DND-41 (cell line): Measurements from ENCODE around the gene BAZ2A.

ENCODE experiments used
- ATAC-seq: fragments of 200-7000 bp; cut with Tn5 transposase; 3 replicates; pipeline ENCODE4 v1.9.1; 2021; ENCODE audit warnings: low read depth; ENCODE audit not compliant: insufficient read depth
- DNase-seq: peaks from one replicate; pipeline ENCODE4 v3.0.0-alpha.2; 2020
- H2AFZ ChIP-seq: 2 replicates; pipeline ENCODE4 v1.6.0; 2012; ENCODE audit warnings: low read depth, low read length
- H3K27ac ChIP-seq: 2 replicates; pipeline ENCODE4 v1.5.1; 2012; ENCODE audit warnings: low read length, inconsistent platforms
- H3K27me3 ChIP-seq: fragments of 200-600 bp; sonication (generic); 2 replicates; pipeline ENCODE4 v1.6.0; 2012; ENCODE audit warnings: low read length, mild to moderate bottlenecking, inconsistent platforms; ENCODE audit not compliant: insufficient read depth, poor library complexity
- H3K36me3 ChIP-seq: 2 replicates; pipeline ENCODE4 v1.5.1; 2012; ENCODE audit warnings: low read length, inconsistent platforms; ENCODE audit not compliant: insufficient read depth
- H3K4me1 ChIP-seq: 2 replicates; pipeline ENCODE4 v1.5.1; 2012; ENCODE audit warnings: mild to moderate bottlenecking, low read length; ENCODE audit not compliant: insufficient read depth
- H3K4me2 ChIP-seq: 2 replicates; pipeline ENCODE4 v1.6.0; 2012; ENCODE audit warnings: mild to moderate bottlenecking, moderate library complexity, low read length, inconsistent platforms; ENCODE audit not compliant: insufficient read depth
- H3K4me3 ChIP-seq, 2 experiments: fragments of 200-600 bp in 1 of 2; shearing (Covaris generic) in 1 of 2; 2 replicates each; pipeline ENCODE4 v1.5.1; 2012 to 2016; ENCODE audit warnings: inconsistent platforms in 2 of 2, low read length in 2 of 2, mild to moderate bottlenecking in 2 of 2, low read depth in 1 of 2, moderate library complexity in 1 of 2
- H3K79me2 ChIP-seq: 2 replicates; pipeline ENCODE4 v1.6.0; 2012; ENCODE audit warnings: low read length, inconsistent platforms; ENCODE audit not compliant: insufficient read depth
- H3K9ac ChIP-seq: 2 replicates; pipeline ENCODE4 v1.6.0; 2012; ENCODE audit warnings: low read depth, mild to moderate bottlenecking, inconsistent platforms, low read length, moderate library complexity
- H3K9me3 ChIP-seq: 2 replicates; pipeline ENCODE4 v1.5.1; 2012; ENCODE audit warnings: low read length, moderate library complexity, mild to moderate bottlenecking, inconsistent platforms; ENCODE audit not compliant: insufficient read depth, severe bottlenecking
- H4K20me1 ChIP-seq: 2 replicates; pipeline ENCODE4 v1.6.0; 2012; ENCODE audit warnings: low read length; ENCODE audit not compliant: insufficient read depth
- EZH2 ChIP-seq: IDR thresholded peaks from 3 replicates; pipeline ENCODE4 v1.6.1; 2012; ENCODE audit warnings: borderline replicate concordance, low read depth, mild to moderate bottlenecking, moderate library complexity, low read length, inconsistent platforms; ENCODE audit not compliant: severe bottlenecking
- TF ChIP-seq, protein P1 (sequence below): IDR thresholded peaks from 2 replicates; pipeline ENCODE4 v1.5.1; 2012; ENCODE audit warnings: borderline replicate concordance, low read length, moderate library complexity, mild to moderate bottlenecking; ENCODE audit not compliant: poor library complexity, severe bottlenecking; ENCODE audit errors: extremely low read depth

Gene BAZ2A

DNA sequence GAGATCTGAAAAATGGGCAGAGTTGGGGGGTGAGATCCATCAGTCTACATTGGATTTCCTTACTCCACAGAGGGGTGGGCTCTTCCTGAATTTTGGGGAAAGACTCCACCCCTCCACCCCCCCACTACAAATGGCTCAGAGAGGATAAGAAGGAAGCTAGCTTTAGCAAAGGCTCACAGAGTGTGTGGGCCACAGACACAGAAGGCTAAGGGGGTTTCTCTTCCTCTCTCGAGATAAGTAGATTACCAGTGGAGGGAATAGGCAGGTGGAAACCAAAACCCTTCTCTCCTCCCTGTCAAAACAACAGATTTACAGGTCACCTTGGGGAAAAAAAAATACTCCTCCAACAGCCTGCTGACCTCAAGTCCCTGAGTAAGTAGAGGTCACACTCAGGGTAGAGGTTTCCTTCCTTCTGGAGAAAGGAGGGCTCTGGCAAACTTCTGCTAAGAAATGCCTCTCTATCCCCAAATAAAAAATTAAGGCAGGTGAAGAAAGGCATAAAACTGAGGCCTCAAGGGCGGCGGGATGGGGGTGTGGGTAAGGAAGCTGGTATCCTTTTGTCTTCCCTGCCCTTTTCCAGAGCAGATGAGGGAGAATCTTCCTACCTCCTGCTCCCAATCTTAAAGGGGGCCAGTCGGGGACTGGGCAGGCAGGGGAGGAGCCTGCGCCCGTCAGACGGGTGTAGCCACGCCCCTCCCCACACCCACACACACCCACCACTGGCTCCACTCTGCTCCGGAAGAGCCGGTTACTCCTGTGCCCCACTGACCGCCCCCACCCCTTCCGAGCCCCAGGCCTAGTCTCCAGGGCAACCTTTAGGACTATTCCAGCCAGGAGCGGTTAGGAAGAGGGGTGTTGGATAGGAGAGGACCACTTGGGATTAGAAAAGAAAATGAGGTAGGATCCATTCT lies 1.9 kb upstream of the BAZ2A start:
- Histone ChIP-seq H3K9ac (no peak overlapping the region), H2AFZ (no peak overlapping the region), H3K27ac (no peak overlapping the region)

DNA sequence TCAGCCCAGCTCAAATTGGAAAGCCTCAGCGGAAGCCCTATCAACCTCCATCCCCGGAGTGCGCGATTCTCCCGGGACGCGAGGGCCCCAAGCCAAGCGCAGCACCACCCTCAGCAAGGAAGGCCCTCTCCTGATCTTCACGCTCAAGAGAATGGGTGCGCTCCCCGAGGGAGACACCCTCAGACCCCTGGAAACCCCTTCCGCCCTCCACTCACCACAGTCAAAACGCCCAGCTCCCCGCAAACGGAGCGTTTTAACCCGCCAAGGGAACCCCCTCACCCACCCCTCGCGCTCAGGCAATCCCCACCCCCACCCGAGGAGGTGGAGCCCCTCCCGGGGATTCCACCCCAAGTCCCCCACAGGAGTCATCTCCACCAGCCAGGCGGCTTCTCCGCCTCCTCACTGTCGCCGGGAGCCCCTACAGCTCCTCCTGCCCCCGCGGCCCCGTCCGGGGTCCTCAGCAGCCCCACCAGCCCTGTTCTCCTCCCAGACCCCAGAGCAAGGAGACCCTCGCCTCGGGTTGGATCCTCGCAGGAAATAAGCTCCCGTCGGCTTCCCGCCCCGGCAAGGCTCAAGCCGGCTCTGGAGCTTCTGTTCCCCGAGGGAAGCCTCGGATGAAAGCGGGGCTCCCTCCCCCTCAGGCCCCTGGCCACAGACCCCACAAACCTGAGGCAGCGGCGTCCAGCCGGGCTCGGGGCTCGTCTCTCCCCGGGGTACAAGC lies 507 bp downstream of the BAZ2A start:
- Histone ChIP-seq H3K4me3 (peak overlapping the region; percentile 96 to 100), H4K20me1 (peaks cover 16% of the 10 kb centered on the region; the same call in 1 of the 2 replicates), H3K9me3 (no peaks in the 10 kb centered on the region), H3K36me3 (peaks cover 24% of the 10 kb centered on the region), H3K27ac (peak overlapping the region; percentile 91), H2AFZ (peak overlapping the region; percentile 78), H3K9ac (peak overlapping the region; percentile 88), H3K4me2 (peak overlapping the region; percentile 95), H3K27me3 (no peaks in the 10 kb centered on the region), H3K79me2 (peaks cover 85% of the 10 kb centered on the region), H3K4me1 (peaks cover 52% of the 10 kb centered on the region)
- peak; percentile 53 for DNase-seq
- ATAC-seq, result peak; percentile 44
- TF ChIP-seq EZH2, result no peak
- TF ChIP-seq, protein P1, sequence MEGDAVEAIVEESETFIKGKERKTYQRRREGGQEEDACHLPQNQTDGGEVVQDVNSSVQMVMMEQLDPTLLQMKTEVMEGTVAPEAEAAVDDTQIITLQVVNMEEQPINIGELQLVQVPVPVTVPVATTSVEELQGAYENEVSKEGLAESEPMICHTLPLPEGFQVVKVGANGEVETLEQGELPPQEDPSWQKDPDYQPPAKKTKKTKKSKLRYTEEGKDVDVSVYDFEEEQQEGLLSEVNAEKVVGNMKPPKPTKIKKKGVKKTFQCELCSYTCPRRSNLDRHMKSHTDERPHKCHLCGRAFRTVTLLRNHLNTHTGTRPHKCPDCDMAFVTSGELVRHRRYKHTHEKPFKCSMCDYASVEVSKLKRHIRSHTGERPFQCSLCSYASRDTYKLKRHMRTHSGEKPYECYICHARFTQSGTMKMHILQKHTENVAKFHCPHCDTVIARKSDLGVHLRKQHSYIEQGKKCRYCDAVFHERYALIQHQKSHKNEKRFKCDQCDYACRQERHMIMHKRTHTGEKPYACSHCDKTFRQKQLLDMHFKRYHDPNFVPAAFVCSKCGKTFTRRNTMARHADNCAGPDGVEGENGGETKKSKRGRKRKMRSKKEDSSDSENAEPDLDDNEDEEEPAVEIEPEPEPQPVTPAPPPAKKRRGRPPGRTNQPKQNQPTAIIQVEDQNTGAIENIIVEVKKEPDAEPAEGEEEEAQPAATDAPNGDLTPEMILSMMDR, result no peak

More for the DNA sequence above, 1.9 kb upstream of the BAZ2A start:
- Histone ChIP-seq H3K27me3 (no peaks in the 10 kb centered on the region), H3K9me3 (no peaks in the 10 kb centered on the region), H4K20me1 (peaks cover 12% of the 10 kb centered on the region; the same call in 1 of the 2 replicates), H3K4me2 (no peak overlapping the region), H3K4me1 (peaks cover 70% of the 10 kb centered on the region), H3K36me3 (peaks cover 9% of the 10 kb centered on the region; the same call in 1 of the 2 replicates), H3K79me2 (peaks cover 73% of the 10 kb centered on the region), H3K4me3 (no peak overlapping the region)
- ATAC-seq (no peak), DNase-seq (no peak)
- TF ChIP-seq, protein P1, result no peak
- TF ChIP-seq EZH2, result no peak

DNA sequence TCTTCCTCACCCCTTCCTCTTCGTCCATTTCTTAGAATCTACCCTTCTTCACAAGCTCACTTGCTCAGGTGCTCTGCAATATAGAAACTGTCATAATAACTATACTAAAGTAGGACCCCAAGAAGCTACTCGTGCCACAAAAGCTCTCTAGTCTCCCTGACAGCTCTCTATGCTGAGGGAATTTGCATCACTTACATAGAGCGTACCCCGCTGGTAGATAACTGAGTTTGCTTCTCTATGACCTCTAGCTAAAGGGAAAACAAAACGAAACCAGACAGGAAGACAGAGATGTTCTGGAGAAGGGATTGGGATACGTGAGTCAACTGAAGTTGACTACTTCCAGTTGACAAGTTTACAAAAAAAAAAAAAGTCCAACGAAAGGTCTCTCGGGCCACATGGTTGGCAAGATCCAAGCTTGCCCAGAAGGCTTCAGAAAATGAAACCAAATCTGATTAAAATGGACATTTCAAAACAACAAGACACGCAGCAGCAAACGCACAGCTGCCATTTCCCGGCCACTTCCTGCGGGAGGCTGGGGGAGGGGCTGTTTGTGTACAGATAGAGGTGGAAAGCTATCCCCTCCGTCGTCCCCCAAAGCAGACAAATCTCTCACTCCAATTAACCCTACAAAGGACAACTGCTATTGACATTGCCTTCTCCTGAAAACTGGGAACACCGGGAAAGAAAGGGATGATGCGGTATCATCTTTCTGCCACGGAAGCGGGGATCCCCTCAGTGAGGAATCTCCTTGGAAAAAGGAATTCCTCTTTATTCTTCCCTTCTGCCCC lies 1.3 kb downstream of the BAZ2A start:
- DNase-seq (peak; percentile 78), ATAC-seq (peak; percentile 36)
- Histone ChIP-seq H3K4me1 (peaks cover 47% of the 10 kb centered on the region), H3K27me3 (no peaks in the 10 kb centered on the region), H3K36me3 (peaks cover 30% of the 10 kb centered on the region), H3K9ac (peak overlapping the region; percentile 88), H3K4me3 (peak overlapping the region; percentile 96 to 100), H3K9me3 (no peaks in the 10 kb centered on the region), H2AFZ (peak overlapping the region; percentile 78), H3K79me2 (peaks cover 85% of the 10 kb centered on the region), H3K4me2 (peak overlapping the region; percentile 95), H3K27ac (peak overlapping the region; percentile 91), H4K20me1 (peaks cover 21% of the 10 kb centered on the region; the same call in 1 of the 2 replicates)
- TF ChIP-seq, protein P1, result peak; percentile 21
- no peak for TF ChIP-seq EZH2
